GM10266 (cell line): Measurements from ENCODE around the gene FBXO3.
A peak's percentile ranks its signal among the peaks of the same experiment; 100 is the strongest.

Experiments used
- DNase-seq: peaks from one replicate; pipeline ENCODE4 v3.0.0; 2012; ENCODE audit errors: extremely low spot score
- TF ChIP-seq, protein P1 (sequence below): IDR thresholded peaks from 2 replicates; pipeline ENCODE4 v1.5.1; 2012; ENCODE audit warnings: mild to moderate bottlenecking, low read depth; ENCODE audit not compliant: control insufficient read depth, insufficient read depth; ENCODE audit errors: missing control alignments

Gene FBXO3

DNA sequence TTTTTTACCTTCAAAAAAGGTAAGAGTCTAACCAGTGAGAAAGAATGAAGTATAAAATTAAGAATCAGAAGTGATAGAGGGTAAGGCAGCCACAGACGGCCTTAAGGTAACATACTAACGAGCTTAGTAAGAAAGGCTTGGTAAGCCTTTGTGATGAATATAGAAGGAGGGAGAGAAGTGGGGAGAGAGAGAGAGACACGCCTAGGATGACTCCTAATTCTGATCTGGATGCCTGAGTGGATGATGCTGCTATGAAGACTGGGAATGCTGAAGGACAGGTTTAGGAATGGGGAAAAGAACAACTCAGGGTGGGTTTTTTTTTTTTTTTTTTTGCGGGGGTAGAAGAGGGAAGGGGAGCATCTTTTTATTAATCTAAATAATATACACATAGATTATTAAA is 4.8 kb downstream of the FBXO3 start:
- TF ChIP-seq, protein P1, sequence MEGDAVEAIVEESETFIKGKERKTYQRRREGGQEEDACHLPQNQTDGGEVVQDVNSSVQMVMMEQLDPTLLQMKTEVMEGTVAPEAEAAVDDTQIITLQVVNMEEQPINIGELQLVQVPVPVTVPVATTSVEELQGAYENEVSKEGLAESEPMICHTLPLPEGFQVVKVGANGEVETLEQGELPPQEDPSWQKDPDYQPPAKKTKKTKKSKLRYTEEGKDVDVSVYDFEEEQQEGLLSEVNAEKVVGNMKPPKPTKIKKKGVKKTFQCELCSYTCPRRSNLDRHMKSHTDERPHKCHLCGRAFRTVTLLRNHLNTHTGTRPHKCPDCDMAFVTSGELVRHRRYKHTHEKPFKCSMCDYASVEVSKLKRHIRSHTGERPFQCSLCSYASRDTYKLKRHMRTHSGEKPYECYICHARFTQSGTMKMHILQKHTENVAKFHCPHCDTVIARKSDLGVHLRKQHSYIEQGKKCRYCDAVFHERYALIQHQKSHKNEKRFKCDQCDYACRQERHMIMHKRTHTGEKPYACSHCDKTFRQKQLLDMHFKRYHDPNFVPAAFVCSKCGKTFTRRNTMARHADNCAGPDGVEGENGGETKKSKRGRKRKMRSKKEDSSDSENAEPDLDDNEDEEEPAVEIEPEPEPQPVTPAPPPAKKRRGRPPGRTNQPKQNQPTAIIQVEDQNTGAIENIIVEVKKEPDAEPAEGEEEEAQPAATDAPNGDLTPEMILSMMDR: no peak
- DNase-seq: no peak

- DNase-seq: no peak
- TF ChIP-seq, protein P1: no peak
Observed at GRCh38 chr11:33767624-33768023, 6.7 kb downstream of the FBXO3 start.

DNA sequence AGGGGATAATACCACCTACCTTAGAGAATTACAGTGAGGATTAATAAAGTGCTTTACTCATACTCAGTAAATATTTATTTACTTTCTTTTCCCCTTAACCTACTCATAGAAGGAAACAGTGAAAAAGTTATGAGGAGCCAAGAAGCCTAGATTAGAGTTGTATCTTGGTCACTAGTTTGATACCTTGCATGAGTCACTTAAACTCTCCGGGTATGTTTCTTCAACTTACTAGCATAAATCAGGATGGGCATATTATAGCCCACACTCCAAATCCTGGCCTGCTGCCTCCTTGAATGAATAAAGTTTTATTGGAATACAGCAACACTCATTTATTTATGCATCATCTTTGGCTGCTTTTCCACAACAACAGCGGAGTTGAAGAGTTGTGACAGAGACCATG is 8.2 kb downstream of the FBXO3 start:
- TF ChIP-seq, protein P1: no peak
- no peak for DNase-seq

DNA sequence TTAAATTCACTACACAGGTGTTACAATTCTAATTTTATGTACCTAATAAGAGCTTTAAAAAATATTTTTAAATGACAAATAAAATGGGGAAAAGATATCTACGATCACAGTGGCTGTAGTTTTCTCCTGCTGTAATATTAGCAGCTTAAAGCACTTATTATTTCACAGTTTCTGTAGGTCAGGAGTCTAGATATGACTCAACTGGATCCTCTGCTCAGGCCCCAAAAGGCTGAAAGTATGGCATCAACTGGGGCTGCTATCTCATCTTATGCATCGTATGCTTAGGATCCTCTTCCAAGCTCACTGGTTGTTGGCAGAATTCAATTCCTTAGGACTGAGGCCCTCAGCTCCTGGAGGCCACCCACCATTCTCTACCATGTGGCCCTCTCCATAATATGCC is 12.8 kb downstream of the FBXO3 start:
- peak; percentile 43 for DNase-seq

DNA sequence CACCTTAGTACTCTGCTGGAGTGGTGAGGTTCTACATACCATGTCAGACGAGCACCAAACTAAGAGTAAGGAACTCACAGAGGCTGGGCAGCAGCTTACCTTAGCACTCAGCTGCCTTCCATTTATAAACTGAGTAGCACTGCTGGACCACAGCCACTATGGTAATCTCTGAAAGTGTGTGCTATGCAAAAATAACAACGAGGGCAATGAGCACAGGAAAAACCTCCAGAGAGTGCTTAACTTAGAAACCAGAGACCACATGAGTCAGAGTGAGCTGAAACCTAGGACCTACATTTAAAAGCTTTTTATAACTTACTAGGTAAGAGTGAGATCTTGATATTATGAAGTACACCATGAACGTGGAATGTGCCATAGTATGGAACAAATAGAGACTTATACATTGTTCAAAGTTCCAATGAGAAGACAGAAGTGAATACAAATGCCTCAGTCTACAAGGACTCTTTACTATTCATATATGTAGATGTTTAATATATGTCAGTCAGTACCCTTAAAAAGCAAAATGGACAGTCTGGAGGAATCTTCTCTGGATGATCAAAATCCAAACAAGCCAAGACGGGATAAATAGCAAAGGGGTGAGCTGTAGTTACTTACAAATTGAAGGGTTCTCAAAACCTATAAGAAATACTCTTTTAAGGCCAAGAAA is 20.9 kb downstream of the FBXO3 start:
- DNase-seq: peak; percentile 59
- TF ChIP-seq, protein P1: no peak

More for the DNA sequence above, 12.8 kb downstream of the FBXO3 start:
- TF ChIP-seq, protein P1: no peak

GRCh38 chr11:33751878-33752277 is 22.4 kb downstream of the FBXO3 start:
- TF ChIP-seq, protein P1: no peak
- DNase-seq: no peak

- TF ChIP-seq, protein P1: no peak
Observed at GRCh38 chr11:33747979-33748378, 26.3 kb downstream of the FBXO3 start.

More at GRCh38 chr11:33747979-33748378, 26.3 kb downstream of the FBXO3 start:
- DNase-seq: no peak
